Measurements from ENCODE around the gene DDX19B.
"Not testable (repeated sequence)": the region's sequence is repeated elsewhere in the genome, so short reads cannot be mapped to it uniquely, and the experiment has no call there.

DDX19B gene

GRCh38 chr16:70302745-70303144, 3.8 kb downstream of the DDX19B start:
- Histone ChIP-seq H4K20me1 (ENCODE audit: insufficient read depth, low read length) (no peaks in the 10 kb centered on the region), H3F3A (ENCODE audit: insufficient read depth, low read length) (0 out of 2 replicates have a peak, but pooled peaks cover 4% of the 10 kb centered on the region), H3K36me3 (replicated peaks; ENCODE audit: insufficient read depth, low read length) (no peaks in the 10 kb centered on the region), H2AFZ (ENCODE audit: low read length) (no peak overlapping the region), H3K9ac (ENCODE audit: low read length) (no peak overlapping the region), H3K4me2 (ENCODE audit: low read depth, low read length) (no peak overlapping the region), H3K27ac (ENCODE audit: low read length) (no peak overlapping the region), H3K4me3 (ENCODE audit: low read length) (no peak overlapping the region), H3K79me2 (ENCODE audit: low read length) (peaks cover 59% of the 10 kb centered on the region), H3K9me2 (replicated peaks; ENCODE audit: insufficient read depth, low read length) (no peaks in the 10 kb centered on the region), H3K4me1 (ENCODE audit: low read length) (no peaks in the 10 kb centered on the region), H3K27me3 (replicated peaks; ENCODE audit: insufficient read depth, low read length) (no peaks in the 10 kb centered on the region), H3K9me3 (replicated peaks; ENCODE audit: insufficient read depth, low read length) (no peaks in the 10 kb centered on the region)
- no peak for DNase-seq
- TF ChIP-seq EZH2phosphoT487 (IDR thresholded peaks at IDR 0.05; ENCODE audit: low read length) (no peak), EZH2 (optimal IDR thresholded peaks at IDR 0.05; ENCODE audit: low read depth, low read length) (no peak)
- TF ChIP-seq, protein P1, sequence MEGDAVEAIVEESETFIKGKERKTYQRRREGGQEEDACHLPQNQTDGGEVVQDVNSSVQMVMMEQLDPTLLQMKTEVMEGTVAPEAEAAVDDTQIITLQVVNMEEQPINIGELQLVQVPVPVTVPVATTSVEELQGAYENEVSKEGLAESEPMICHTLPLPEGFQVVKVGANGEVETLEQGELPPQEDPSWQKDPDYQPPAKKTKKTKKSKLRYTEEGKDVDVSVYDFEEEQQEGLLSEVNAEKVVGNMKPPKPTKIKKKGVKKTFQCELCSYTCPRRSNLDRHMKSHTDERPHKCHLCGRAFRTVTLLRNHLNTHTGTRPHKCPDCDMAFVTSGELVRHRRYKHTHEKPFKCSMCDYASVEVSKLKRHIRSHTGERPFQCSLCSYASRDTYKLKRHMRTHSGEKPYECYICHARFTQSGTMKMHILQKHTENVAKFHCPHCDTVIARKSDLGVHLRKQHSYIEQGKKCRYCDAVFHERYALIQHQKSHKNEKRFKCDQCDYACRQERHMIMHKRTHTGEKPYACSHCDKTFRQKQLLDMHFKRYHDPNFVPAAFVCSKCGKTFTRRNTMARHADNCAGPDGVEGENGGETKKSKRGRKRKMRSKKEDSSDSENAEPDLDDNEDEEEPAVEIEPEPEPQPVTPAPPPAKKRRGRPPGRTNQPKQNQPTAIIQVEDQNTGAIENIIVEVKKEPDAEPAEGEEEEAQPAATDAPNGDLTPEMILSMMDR (IDR thresholded peaks at IDR 0.05; ENCODE audit: low read length), result no peak

GRCh38 chr16:70304892-70305448, 6.0 kb downstream of the DDX19B start:
- Histone ChIP-seq H3K4me1 (ENCODE audit: low read length) (no peaks in the 10 kb centered on the region), H3K27ac (ENCODE audit: low read length) (no peak overlapping the region), H3K4me2 (ENCODE audit: low read depth, low read length) (no peak overlapping the region), H3K9ac (ENCODE audit: low read length) (no peak overlapping the region), H3K9me3 (replicated peaks; ENCODE audit: insufficient read depth, low read length) (no peaks in the 10 kb centered on the region), H3K27me3 (replicated peaks; ENCODE audit: insufficient read depth, low read length) (no peaks in the 10 kb centered on the region), H3K4me3 (ENCODE audit: low read length) (no peak overlapping the region), H3F3A (ENCODE audit: insufficient read depth, low read length) (no peaks in the 10 kb centered on the region), H2AFZ (ENCODE audit: low read length) (no peak overlapping the region), H3K36me3 (replicated peaks; ENCODE audit: insufficient read depth, low read length) (no peaks in the 10 kb centered on the region), H3K79me2 (ENCODE audit: low read length) (peaks cover 49% of the 10 kb centered on the region), H3K9me2 (replicated peaks; ENCODE audit: insufficient read depth, low read length) (no peaks in the 10 kb centered on the region), H4K20me1 (ENCODE audit: insufficient read depth, low read length) (no peaks in the 10 kb centered on the region)
- TF ChIP-seq, protein P1 (IDR thresholded peaks at IDR 0.05; ENCODE audit: low read length), result no peak
- DNase-seq, result no peak

- Histone ChIP-seq H3K4me1 (ENCODE audit: low read length) (no peaks in the 10 kb centered on the region), H3K27me3 (replicated peaks; ENCODE audit: insufficient read depth, low read length) (no peaks in the 10 kb centered on the region), H3K9ac (ENCODE audit: low read length) (no peak overlapping the region), H3F3A (ENCODE audit: insufficient read depth, low read length) (no peaks in the 10 kb centered on the region), H3K36me3 (replicated peaks; ENCODE audit: insufficient read depth, low read length) (no peaks in the 10 kb centered on the region), H2AFZ (ENCODE audit: low read length) (no peak overlapping the region), H3K79me2 (ENCODE audit: low read length) (peaks cover 32% of the 10 kb centered on the region), H3K27ac (ENCODE audit: low read length) (no peak overlapping the region), H3K4me2 (ENCODE audit: low read depth, low read length) (no peak overlapping the region), H3K9me2 (replicated peaks; ENCODE audit: insufficient read depth, low read length) (no peaks in the 10 kb centered on the region), H3K4me3 (ENCODE audit: low read length) (no peak overlapping the region), H3K9me3 (replicated peaks; ENCODE audit: insufficient read depth, low read length) (no peaks in the 10 kb centered on the region), H4K20me1 (ENCODE audit: insufficient read depth, low read length) (no peaks in the 10 kb centered on the region)
- no peak for TF ChIP-seq EZH2 (optimal IDR thresholded peaks at IDR 0.05; ENCODE audit: low read depth, low read length)
- TF ChIP-seq, protein P1 (IDR thresholded peaks at IDR 0.05; ENCODE audit: low read length), result no peak
- no peak for TF ChIP-seq EZH2phosphoT487 (IDR thresholded peaks at IDR 0.05; ENCODE audit: low read length)
- DNase-seq, result no peak
These were observed 7.9 kb downstream of the DDX19B start for GRCh38 chr16:70306880-70307279.

DNA sequence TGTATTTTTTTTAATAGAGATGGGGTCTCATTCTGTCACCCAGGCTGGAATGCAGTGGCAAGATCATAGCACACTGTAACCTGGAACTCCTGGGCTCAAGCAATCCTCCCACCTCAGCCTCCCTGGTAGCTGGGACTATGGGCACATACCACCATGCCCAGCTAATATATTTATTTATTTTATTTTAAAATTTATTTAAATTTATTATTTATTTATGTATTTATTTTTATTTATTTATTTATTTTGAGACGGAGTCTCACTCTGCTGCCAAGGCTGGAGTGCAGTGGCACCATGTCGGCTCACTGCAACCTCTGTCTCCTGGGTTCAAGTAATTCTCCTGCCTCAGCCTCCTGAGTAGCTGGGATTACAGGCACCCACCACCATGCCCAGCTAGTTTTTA, 8.7 kb downstream of the DDX19B start:
- H4K20me1 ChIP-seq (ENCODE audit: insufficient read depth, low read length); H3K4me3 ChIP-seq (ENCODE audit: low read length); H3K4me2 ChIP-seq (ENCODE audit: low read depth, low read length); DNase-seq; H2AFZ ChIP-seq (ENCODE audit: low read length); H3K36me3 ChIP-seq (replicated peaks; ENCODE audit: insufficient read depth, low read length); H3K27me3 ChIP-seq (replicated peaks; ENCODE audit: insufficient read depth, low read length); H3K9ac ChIP-seq (ENCODE audit: low read length); H3K9me2 ChIP-seq (replicated peaks; ENCODE audit: insufficient read depth, low read length); H3F3A ChIP-seq (ENCODE audit: insufficient read depth, low read length); H3K4me1 ChIP-seq (ENCODE audit: low read length); H3K27ac ChIP-seq (ENCODE audit: low read length); H3K9me3 ChIP-seq (replicated peaks; ENCODE audit: insufficient read depth, low read length): not testable (repeated sequence)
- H3K79me2 ChIP-seq (ENCODE audit: low read length), result peaks cover 24% of the 10 kb centered on the region
